ENCODE data around the gene DCP2. TPM values are rescaled to one million over a fixed set of nuclear protein-coding genes. Genes with fewer than 3 reads are reported as not detected.

The DCP2 gene
- total RNA-seq, 2 donors from 2014 or later: 12.9 to 38.4 TPM

GRCh38 chr5:113027015-113027414 lies 50.4 kb downstream of the DCP2 start:
- Histone ChIP-seq H3K4me1 (ENCODE audit: control insufficient read depth in 1 of 2, low read depth in 2 of 2) (no peaks in the 10 kb centered on the region), H3K36me3 (peaks cover 14% of the 10 kb centered on the region), H3K27me3 (replicated peaks; ENCODE audit: insufficient read depth) (no peaks in the 10 kb centered on the region), H3K27ac (no peak overlapping the region), H3K4me3 (no peak overlapping the region), H3K9me3 (no peaks in the 10 kb centered on the region)
- no peak for TF ChIP-seq CTCF (IDR thresholded peaks at IDR 0.05)
- DNase-seq (ENCODE audit: low spot score) (no peak), ATAC-seq (ENCODE audit: insufficient number of reproducible peaks, low FRiP score, low read depth) (no peak)

- H3K27me3 ChIP-seq (replicated peaks; ENCODE audit: insufficient read depth): no peaks in the 10 kb centered on the region
- no peak overlapping the region for H3K4me3 ChIP-seq
- no peak overlapping the region for H3K27ac ChIP-seq
- no peak for ATAC-seq (ENCODE audit: insufficient number of reproducible peaks, low FRiP score, low read depth)
- H3K9me3 ChIP-seq: no peaks in the 10 kb centered on the region
- peaks cover 14% of the 10 kb centered on the region for H3K36me3 ChIP-seq
- no peaks in the 10 kb centered on the region for H3K4me1 ChIP-seq (ENCODE audit: control insufficient read depth in 1 of 2, low read depth in 2 of 2)
- TF ChIP-seq CTCF (IDR thresholded peaks at IDR 0.05): no peak
- no peak for DNase-seq (ENCODE audit: low spot score)
These were observed 50.8 kb downstream of the DCP2 start for GRCh38 chr5:113027431-113027830.

- no peak overlapping the region for H3K4me3 ChIP-seq
- no peak overlapping the region for H3K27ac ChIP-seq
- no peaks in the 10 kb centered on the region for H3K9me3 ChIP-seq
- no peaks in the 10 kb centered on the region for H3K27me3 ChIP-seq (replicated peaks; ENCODE audit: insufficient read depth)
- TF ChIP-seq CTCF (IDR thresholded peaks at IDR 0.05): no peak
- ATAC-seq (ENCODE audit: insufficient number of reproducible peaks, low FRiP score, low read depth) (no peak), DNase-seq (ENCODE audit: low spot score) (no peak)
- H3K36me3 ChIP-seq: peaks cover 14% of the 10 kb centered on the region
- peaks cover 3 to 4% of the 10 kb centered on the region in 2 donors for H3K4me1 ChIP-seq (ENCODE audit: control insufficient read depth in 1 of 2, low read depth in 2 of 2)
These were observed 53.0 kb downstream of the DCP2 start for GRCh38 chr5:113029614-113030013.

GRCh38 chr5:113031104-113031503 lies 54.5 kb downstream of the DCP2 start:
- Histone ChIP-seq H3K4me3 (no peak overlapping the region), H3K36me3 (peaks cover 14% of the 10 kb centered on the region), H3K4me1 (ENCODE audit: control insufficient read depth in 1 of 2, low read depth in 2 of 2) (peaks cover 3 to 4% of the 10 kb centered on the region in 2 donors), H3K27me3 (replicated peaks; ENCODE audit: insufficient read depth) (no peaks in the 10 kb centered on the region), H3K27ac (no peak overlapping the region), H3K9me3 (no peaks in the 10 kb centered on the region)
- DNase-seq (ENCODE audit: low spot score) (no peak), ATAC-seq (ENCODE audit: insufficient number of reproducible peaks, low FRiP score, low read depth) (no peak)
- no peak for TF ChIP-seq CTCF (IDR thresholded peaks at IDR 0.05)

GRCh38 chr5:113031557-113031956 lies 55.0 kb downstream of the DCP2 start:
- Histone ChIP-seq H3K9me3 (no peaks in the 10 kb centered on the region), H3K4me3 (no peak overlapping the region), H3K27me3 (replicated peaks; ENCODE audit: insufficient read depth) (no peaks in the 10 kb centered on the region), H3K4me1 (ENCODE audit: control insufficient read depth in 1 of 2, low read depth in 2 of 2) (peaks cover 3 to 4% of the 10 kb centered on the region in 2 donors), H3K27ac (no peak overlapping the region), H3K36me3 (peaks cover 13% of the 10 kb centered on the region)
- DNase-seq (ENCODE audit: low spot score) (no peak), ATAC-seq (ENCODE audit: insufficient number of reproducible peaks, low FRiP score, low read depth) (no peak)
- no peak for TF ChIP-seq CTCF (IDR thresholded peaks at IDR 0.05)
